Left ventricle myocardium superior (tissue), 1 donor: ENCODE measurements around the gene ANTXRL. TPM values are rescaled to one million over a fixed set of nuclear protein-coding genes. Genes with fewer than 3 reads are reported as not detected.
"Not testable (repeated sequence)": the region's sequence is repeated elsewhere in the genome, so short reads cannot be mapped to it uniquely, and the experiment has no call there.

Source experiments
- ATAC-seq: fragments of 200-7000 bp; cut with Tn5 transposase; one replicate; pipeline ENCODE4 v1.9.1; 2020; ENCODE audit warnings: mild to moderate bottlenecking, moderate library complexity
- DNase-seq: peaks from one replicate; pipeline ENCODE4 v3.0.0-alpha.2; 2020
- intact Hi-C: fragments of 100-400 bp; cut with micrococcal nuclease; formaldehyde crosslinking; loops from one replicate; pipeline ENCODE4 v1.11.0; 2022
- total RNA-seq: library from RNA; stranded (reverse); fragmentation: NEBNext Ultra II Directional; extraction: Animal tissue kit (Norgen Biotek cat#: 25700); gene quantifications from one replicate; pipeline ENCODE4 v1.2.1, GENCODE V29; 2021
- donor health status: DM: no; HTN: yes; CAD: no; lungs with severe emphysema.

ANTXRL gene
- total RNA-seq, 1 donor from 2014 or later, result not detected

- intact Hi-C loops, result no loop called here
- no peak for DNase-seq
- no peak for ATAC-seq
These were observed 33.5 kb upstream of the ANTXRL start for GRCh38 chr10:46253076-46254006.

- DNase-seq, result no peak
- intact Hi-C loops, result no loop called here
- ATAC-seq, result no peak
These were observed 32.8 kb upstream of the ANTXRL start for GRCh38 chr10:46254007-46254383.

DNA sequence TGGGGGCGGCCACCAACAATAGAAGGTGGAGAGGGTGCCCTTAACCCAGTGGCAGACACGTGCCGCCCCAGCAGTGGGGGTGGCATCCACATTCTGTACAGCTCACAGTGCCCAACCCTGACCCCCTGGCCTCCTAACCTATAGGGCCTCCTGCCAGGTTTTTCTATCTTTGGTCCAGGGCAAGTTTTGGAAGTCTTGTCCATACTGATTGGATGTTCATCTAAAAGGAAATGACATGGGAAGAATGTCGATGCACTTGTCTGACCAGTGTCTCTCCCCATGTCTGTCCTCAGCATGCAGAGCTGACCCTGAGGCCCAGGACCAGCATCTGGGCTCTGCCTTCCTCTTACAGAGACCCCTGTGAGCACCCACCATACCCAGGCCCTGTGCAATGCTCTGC, 32.3 kb upstream of the ANTXRL start:
- no peak for DNase-seq
- ATAC-seq, result no peak
- intact Hi-C loops, result no loop called here

- DNase-seq, ATAC-seq, intact Hi-C loops: not testable (repeated sequence)
These were observed 31.6 kb upstream of the ANTXRL start for GRCh38 chr10:46255210-46255609.

- intact Hi-C loops, result no loop called here
- peak; percentile 86 for DNase-seq
- ATAC-seq, result peak; percentile 91
These were observed 30.7 kb upstream of the ANTXRL start for GRCh38 chr10:46255801-46256747.

- ATAC-seq, result no peak
- intact Hi-C loops, result no loop called here
These were observed 29.7 kb upstream of the ANTXRL start for GRCh38 chr10:46257099-46257498.

GRCh38 chr10:46262906-46263560, 23.8 kb upstream of the ANTXRL start:
- intact Hi-C loops, ATAC-seq, DNase-seq: not testable (repeated sequence)

More at GRCh38 chr10:46257099-46257498, 29.7 kb upstream of the ANTXRL start:
- no peak for DNase-seq

GRCh38 chr10:46263831-46264268, 22.9 kb upstream of the ANTXRL start:
- DNase-seq, result no peak
- no peak for ATAC-seq
- intact Hi-C loops, result no loop called here

GRCh38 chr10:46264336-46264735, 22.5 kb upstream of the ANTXRL start:
- intact Hi-C loops, result no loop called here
- DNase-seq (no peak), ATAC-seq (no peak)

DNA sequence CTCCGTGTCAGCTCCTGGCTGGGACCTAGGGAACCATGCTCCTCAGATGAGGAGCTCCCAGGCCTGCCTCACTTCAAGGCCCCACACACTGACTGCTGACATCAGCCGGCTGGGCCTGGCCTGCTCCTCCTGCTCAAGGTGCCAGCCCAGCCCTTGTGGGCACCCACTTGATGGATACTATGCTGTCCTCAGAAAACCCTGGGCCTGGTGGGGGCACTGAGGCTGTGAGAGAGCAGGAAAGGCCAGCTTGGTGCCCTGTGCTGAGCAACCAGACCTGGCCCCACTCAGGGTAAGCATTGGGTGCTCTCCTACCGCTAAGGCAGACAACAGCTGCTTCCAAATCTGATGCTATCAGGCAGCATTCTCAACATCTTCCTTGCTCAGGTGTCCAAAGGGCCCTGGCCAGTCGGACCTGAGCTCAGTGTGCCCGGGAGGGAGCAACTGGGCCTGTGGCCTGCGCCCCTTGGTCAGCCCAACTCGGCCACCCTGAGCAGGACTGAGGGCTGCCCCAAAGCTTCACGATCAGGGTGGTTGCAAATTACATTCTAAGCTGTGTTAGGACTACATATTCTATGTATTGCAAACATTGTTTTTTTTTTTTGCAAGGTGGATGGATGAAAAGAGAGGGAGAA, 21.9 kb upstream of the ANTXRL start:
- ATAC-seq (no peak), DNase-seq (no peak)
- intact Hi-C loops, result no loop called here

- intact Hi-C loops, ATAC-seq, DNase-seq: not testable (repeated sequence)
These were observed 21.1 kb upstream of the ANTXRL start for GRCh38 chr10:46265566-46266305.

- DNase-seq (no peak), ATAC-seq (no peak)
- intact Hi-C loops, result no loop called here
These were observed 20.4 kb upstream of the ANTXRL start for GRCh38 chr10:46266306-46266985.

GRCh38 chr10:46267132-46267985, 19.4 kb upstream of the ANTXRL start:
- DNase-seq (no peak), ATAC-seq (no peak)
- intact Hi-C loops, result no loop called here

DNA sequence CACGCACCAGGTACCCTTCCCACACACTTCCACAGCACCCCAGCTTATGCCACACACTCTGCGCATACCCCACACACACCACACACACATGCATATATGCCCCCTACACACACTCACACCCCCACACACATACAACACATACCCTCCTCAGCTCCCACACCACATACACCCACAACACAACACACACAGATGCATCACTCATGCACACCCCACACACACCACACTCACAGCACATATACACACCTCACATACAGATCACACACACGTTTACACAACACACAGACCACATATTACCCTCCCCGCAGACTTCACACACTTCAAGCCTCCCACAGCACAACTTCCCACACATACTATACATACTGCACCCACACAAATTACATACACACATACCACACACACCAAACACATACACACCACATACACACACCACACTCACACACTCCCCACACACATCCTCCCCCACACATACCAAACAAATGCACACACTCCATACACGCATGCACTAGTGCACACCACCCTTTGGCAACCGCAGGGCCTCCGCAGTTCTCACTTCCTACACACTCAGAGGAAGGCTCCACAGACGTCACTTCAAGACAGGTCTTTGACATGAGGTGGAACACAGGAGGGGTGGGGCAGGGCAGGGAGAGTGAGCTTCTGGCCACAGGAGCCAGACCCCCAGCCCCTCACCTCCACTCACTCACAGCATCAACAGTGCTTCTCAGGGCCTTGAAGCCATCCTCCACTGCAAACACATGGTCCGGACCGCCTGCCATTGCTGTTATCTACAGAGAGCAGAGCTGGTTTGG, 18.5 kb upstream of the ANTXRL start:
- DNase-seq (no peak), ATAC-seq (no peak)
- intact Hi-C loops, result no loop called here

DNA sequence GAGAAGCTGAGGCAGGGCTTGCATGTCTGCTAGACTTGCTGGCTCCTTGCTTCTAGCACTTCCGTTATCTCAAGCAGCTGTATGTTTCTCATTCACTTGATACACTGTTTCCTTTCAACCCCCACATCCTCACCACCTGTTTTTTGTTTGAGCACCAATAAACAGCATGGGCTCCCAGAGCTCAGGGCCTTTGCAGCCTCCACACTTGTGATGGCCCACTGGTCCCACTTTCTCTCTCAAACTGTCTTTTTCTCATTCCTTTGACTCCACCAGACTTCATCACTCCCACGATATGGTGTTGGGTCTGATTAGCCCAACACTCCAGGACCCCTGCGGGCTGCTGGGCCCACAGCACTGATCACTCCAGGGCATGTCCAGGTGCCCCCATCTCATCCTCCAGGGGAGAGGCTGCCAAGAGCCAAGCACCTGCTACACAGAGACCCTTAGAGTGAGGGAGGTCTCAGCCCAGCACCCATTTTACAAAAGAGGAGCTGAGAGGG, 17.2 kb upstream of the ANTXRL start:
- ATAC-seq, DNase-seq, intact Hi-C loops: not testable (repeated sequence)
